HG03460 (cell line): Measurements from ENCODE around the gene RPL34.
"Not testable (repeated sequence)": the region's sequence is repeated elsewhere in the genome, so short reads cannot be mapped to it uniquely, and the experiment has no call there.

Experiments
- ATAC-seq: cut with Tn5 transposase; IDR thresholded peaks from one replicate; pipeline ENCODE4 v1.9.1; 2021; ENCODE audit not compliant: unreplicated experiment

The RPL34 gene

GRCh38 chr4:108620101-108620932, at the start of gene RPL34:
Gene RPL34, plus strand, starts transcription at chr4:108620576. Its CDS starts 1,384 bp downstream, at chr4:108621960.
- ATAC-seq: peak; percentile 100

GRCh38 chr4:108570993-108571569, 49.3 kb upstream of the RPL34 start:
- ATAC-seq: no peak

- ATAC-seq: no peak
Observed at GRCh38 chr4:108574402-108574801, 46.0 kb upstream of the RPL34 start.

GRCh38 chr4:108581083-108581482, 39.3 kb upstream of the RPL34 start:
- no peak for ATAC-seq

GRCh38 chr4:108586778-108587177, 33.6 kb upstream of the RPL34 start:
- no peak for ATAC-seq

- no peak for ATAC-seq
Observed at GRCh38 chr4:108588878-108589277, 31.5 kb upstream of the RPL34 start.

GRCh38 chr4:108589961-108590360, 30.4 kb upstream of the RPL34 start:
- no peak for ATAC-seq

GRCh38 chr4:108590776-108591175, 29.6 kb upstream of the RPL34 start:
- ATAC-seq: no peak

GRCh38 chr4:108592674-108592986, 27.7 kb upstream of the RPL34 start:
- no peak for ATAC-seq

GRCh38 chr4:108594296-108594695, 26.1 kb upstream of the RPL34 start:
- not testable (repeated sequence) for ATAC-seq

- no peak for ATAC-seq
Observed at GRCh38 chr4:108596344-108596743, 24.0 kb upstream of the RPL34 start.

GRCh38 chr4:108601106-108601505, 19.3 kb upstream of the RPL34 start:
- ATAC-seq: no peak

GRCh38 chr4:108601532-108601931, 18.8 kb upstream of the RPL34 start:
- ATAC-seq: no peak

- ATAC-seq: no peak
Observed at GRCh38 chr4:108602163-108602562, 18.2 kb upstream of the RPL34 start.

- ATAC-seq: no peak
Observed at GRCh38 chr4:108607079-108607815, 13.1 kb upstream of the RPL34 start.

- no peak for ATAC-seq
Observed at GRCh38 chr4:108611365-108611764, 9.0 kb upstream of the RPL34 start.

GRCh38 chr4:108612365-108612764, 8.0 kb upstream of the RPL34 start:
- no peak for ATAC-seq

GRCh38 chr4:108619372-108620100, 840 bp upstream of the RPL34 start:
- ATAC-seq: peak; percentile 11

- peak; percentile 7 for ATAC-seq
Observed at GRCh38 chr4:108620933-108621905, 843 bp downstream of the RPL34 start.

GRCh38 chr4:108622022-108622421, 1.6 kb downstream of the RPL34 start:
- no peak for ATAC-seq
